Neural cell (in vitro differentiated cells): ENCODE results near the gene GLT6D1. TPM values are rescaled to one million over a fixed set of nuclear protein-coding genes. Genes with fewer than 3 reads are reported as not detected.

Source experiments
- H2AFZ ChIP-seq: fragments of 200-600, 300-800 bp; sonication (generic), shearing (Covaris generic); 2 replicates; pipeline ENCODE4 v1.6.0; 2014; ENCODE audit warnings: low read depth, mild to moderate bottlenecking, antibody characterized with exemption, low read length, moderate library complexity
- H3F3A ChIP-seq: fragments of 200-600 bp; shearing (Covaris generic); 2 replicates; pipeline ENCODE4 v1.6.1; 2016; ENCODE audit warnings: mild to moderate bottlenecking, moderate library complexity, mixed read lengths, antibody characterized with exemption, low read length; ENCODE audit not compliant: insufficient read depth, poor library complexity, severe bottlenecking
- H3K27ac ChIP-seq: fragments of 200-600, 300-800 bp; sonication (generic), shearing (Covaris generic); 2 replicates; pipeline ENCODE4 v1.5.1; 2014; ENCODE audit warnings: mild to moderate bottlenecking, low read length, moderate library complexity
- H3K27me3 ChIP-seq: fragments of 300-800, 200-600 bp; sonication (generic), shearing (Covaris generic); 2 replicates; pipeline ENCODE4 v1.6.0; 2014; ENCODE audit warnings: mild to moderate bottlenecking, low read depth, low read length, moderate library complexity; ENCODE audit not compliant: insufficient read depth
- H3K36me3 ChIP-seq: fragments of 300-800, 200-600 bp; sonication (generic), shearing (Covaris generic); 2 replicates; pipeline ENCODE4 v1.5.1; 2014; ENCODE audit warnings: mild to moderate bottlenecking, antibody characterized with exemption, low read length, moderate library complexity; ENCODE audit not compliant: insufficient read depth
- H3K4me2 ChIP-seq: fragments of 300-800, 200-600 bp; sonication (generic), shearing (Covaris generic); 2 replicates; pipeline ENCODE4 v1.6.0; 2014; ENCODE audit warnings: mild to moderate bottlenecking, low read length
- H3K4me3 ChIP-seq: fragments of 300-800, 200-600 bp; sonication (generic), shearing (Covaris generic); 2 replicates; pipeline ENCODE4 v1.5.1; 2014; ENCODE audit warnings: mild to moderate bottlenecking, low read length, moderate library complexity
- H3K79me2 ChIP-seq: fragments of 200-600 bp; shearing (Covaris generic); replicated peaks from 2 replicates; pipeline ENCODE4 v1.6.0; 2014; ENCODE audit warnings: mild to moderate bottlenecking, low read length, moderate library complexity; ENCODE audit not compliant: insufficient read depth
- H3K9ac ChIP-seq: fragments of 300-800, 200-600 bp; sonication (generic), shearing (Covaris generic); 2 replicates; pipeline ENCODE4 v1.6.1; 2016; ENCODE audit warnings: mild to moderate bottlenecking, low read length, mixed read lengths
- H3K9me2 ChIP-seq: fragments of 200-600 bp; shearing (Covaris generic); 2 replicates; pipeline ENCODE4 v1.6.1; 2016; ENCODE audit warnings: mild to moderate bottlenecking, low read length, mixed read lengths; ENCODE audit not compliant: insufficient read depth
- H3K9me3 ChIP-seq: fragments of 200-600, 300-800 bp; sonication (generic), shearing (Covaris generic); 2 replicates; pipeline ENCODE4 v1.6.1; 2016; ENCODE audit warnings: mild to moderate bottlenecking, mixed run types, low read length, moderate library complexity, mixed read lengths
- H4K20me1 ChIP-seq: fragments of 200-600 bp; shearing (Covaris generic); 2 replicates; pipeline ENCODE4 v1.6.1; 2016; ENCODE audit warnings: mild to moderate bottlenecking, mixed run types; ENCODE audit not compliant: insufficient read depth
- EP300 ChIP-seq: fragments of 450-650 bp; conservative IDR thresholded peaks from 2 replicates; pipeline ENCODE4 v1.6.1; 2014; ENCODE audit warnings: antibody characterized with exemption, mild to moderate bottlenecking, moderate library complexity; ENCODE audit not compliant: poor library complexity, severe bottlenecking
- EZH2 ChIP-seq: fragments of 200-600, 300-800 bp; shearing (Covaris generic), sonication (generic); IDR thresholded peaks from 2 replicates; pipeline ENCODE4 v1.6.1; 2014; ENCODE audit warnings: antibody characterized with exemption, low read length, borderline replicate concordance, mild to moderate bottlenecking; ENCODE audit not compliant: insufficient read depth, poor library complexity, severe bottlenecking
- MXI1 ChIP-seq: fragments of 450-650 bp; conservative IDR thresholded peaks from 2 replicates; pipeline ENCODE4 v1.6.1; 2014; ENCODE audit warnings: antibody characterized with exemption, mild to moderate bottlenecking; ENCODE audit not compliant: poor library complexity, severe bottlenecking
- POLR2AphosphoS5 ChIP-seq: IDR thresholded peaks from 2 replicates; pipeline ENCODE4 v1.6.1; 2012
- RAD21 ChIP-seq: fragments of 450-650 bp; conservative IDR thresholded peaks from 2 replicates; pipeline ENCODE4 v1.6.1; 2014; ENCODE audit warnings: antibody characterized with exemption, mild to moderate bottlenecking, moderate library complexity
- SMC3 ChIP-seq: fragments of 450-650 bp; conservative IDR thresholded peaks from 2 replicates; pipeline ENCODE4 v1.6.1; 2014; ENCODE audit warnings: antibody characterized with exemption, mild to moderate bottlenecking, moderate library complexity; ENCODE audit not compliant: poor library complexity
- TAF1 ChIP-seq: IDR thresholded peaks from 2 replicates; pipeline ENCODE4 v1.6.1; 2012; ENCODE audit warnings: low read depth
- polyA plus RNA-seq: library from polyadenylated mRNA; depleted of rRNA; stranded (reverse); fragments of >200 nt; gene quantifications from 2 replicates; pipeline ENCODE4 v1.2.3, GENCODE V29; 2014
- TF ChIP-seq, protein P1 (sequence below): IDR thresholded peaks from 2 replicates; pipeline ENCODE4 v1.6.1; 2012; ENCODE audit warnings: borderline replicate concordance
- TF ChIP-seq, protein P2 (sequence below): fragments of 450-650 bp; IDR thresholded peaks from 2 replicates; pipeline ENCODE4 v1.5.1; 2014; ENCODE audit warnings: antibody characterized with exemption, mild to moderate bottlenecking, moderate library complexity; ENCODE audit not compliant: poor library complexity, severe bottlenecking

The GLT6D1 gene
- polyA plus RNA-seq, 1 donor from 2014 or later = not detected

- no peaks in the 10 kb centered on the region for H3K36me3 ChIP-seq
- no peaks in the 10 kb centered on the region for H4K20me1 ChIP-seq
- H3F3A ChIP-seq = no peaks in the 10 kb centered on the region
- no peak overlapping the region for H3K9ac ChIP-seq
- no peak overlapping the region for H3K4me3 ChIP-seq
- H3K9me2 ChIP-seq = no peaks in the 10 kb centered on the region
- no peak overlapping the region for H3K4me2 ChIP-seq
- no peaks in the 10 kb centered on the region for H3K79me2 ChIP-seq
- H3K27ac ChIP-seq = no peak overlapping the region
- H3K9me3 ChIP-seq = no peaks in the 10 kb centered on the region
- TF ChIP-seq, protein P1, sequence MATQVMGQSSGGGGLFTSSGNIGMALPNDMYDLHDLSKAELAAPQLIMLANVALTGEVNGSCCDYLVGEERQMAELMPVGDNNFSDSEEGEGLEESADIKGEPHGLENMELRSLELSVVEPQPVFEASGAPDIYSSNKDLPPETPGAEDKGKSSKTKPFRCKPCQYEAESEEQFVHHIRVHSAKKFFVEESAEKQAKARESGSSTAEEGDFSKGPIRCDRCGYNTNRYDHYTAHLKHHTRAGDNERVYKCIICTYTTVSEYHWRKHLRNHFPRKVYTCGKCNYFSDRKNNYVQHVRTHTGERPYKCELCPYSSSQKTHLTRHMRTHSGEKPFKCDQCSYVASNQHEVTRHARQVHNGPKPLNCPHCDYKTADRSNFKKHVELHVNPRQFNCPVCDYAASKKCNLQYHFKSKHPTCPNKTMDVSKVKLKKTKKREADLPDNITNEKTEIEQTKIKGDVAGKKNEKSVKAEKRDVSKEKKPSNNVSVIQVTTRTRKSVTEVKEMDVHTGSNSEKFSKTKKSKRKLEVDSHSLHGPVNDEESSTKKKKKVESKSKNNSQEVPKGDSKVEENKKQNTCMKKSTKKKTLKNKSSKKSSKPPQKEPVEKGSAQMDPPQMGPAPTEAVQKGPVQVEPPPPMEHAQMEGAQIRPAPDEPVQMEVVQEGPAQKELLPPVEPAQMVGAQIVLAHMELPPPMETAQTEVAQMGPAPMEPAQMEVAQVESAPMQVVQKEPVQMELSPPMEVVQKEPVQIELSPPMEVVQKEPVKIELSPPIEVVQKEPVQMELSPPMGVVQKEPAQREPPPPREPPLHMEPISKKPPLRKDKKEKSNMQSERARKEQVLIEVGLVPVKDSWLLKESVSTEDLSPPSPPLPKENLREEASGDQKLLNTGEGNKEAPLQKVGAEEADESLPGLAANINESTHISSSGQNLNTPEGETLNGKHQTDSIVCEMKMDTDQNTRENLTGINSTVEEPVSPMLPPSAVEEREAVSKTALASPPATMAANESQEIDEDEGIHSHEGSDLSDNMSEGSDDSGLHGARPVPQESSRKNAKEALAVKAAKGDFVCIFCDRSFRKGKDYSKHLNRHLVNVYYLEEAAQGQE = no peak
- no peak for TF ChIP-seq TAF1
- TF ChIP-seq EZH2 = no peak
- no peak for TF ChIP-seq MXI1
- no peak for TF ChIP-seq RAD21
- TF ChIP-seq POLR2AphosphoS5 = no peak
- TF ChIP-seq EP300 = no peak
- TF ChIP-seq SMC3 = no peak
- TF ChIP-seq, protein P2, sequence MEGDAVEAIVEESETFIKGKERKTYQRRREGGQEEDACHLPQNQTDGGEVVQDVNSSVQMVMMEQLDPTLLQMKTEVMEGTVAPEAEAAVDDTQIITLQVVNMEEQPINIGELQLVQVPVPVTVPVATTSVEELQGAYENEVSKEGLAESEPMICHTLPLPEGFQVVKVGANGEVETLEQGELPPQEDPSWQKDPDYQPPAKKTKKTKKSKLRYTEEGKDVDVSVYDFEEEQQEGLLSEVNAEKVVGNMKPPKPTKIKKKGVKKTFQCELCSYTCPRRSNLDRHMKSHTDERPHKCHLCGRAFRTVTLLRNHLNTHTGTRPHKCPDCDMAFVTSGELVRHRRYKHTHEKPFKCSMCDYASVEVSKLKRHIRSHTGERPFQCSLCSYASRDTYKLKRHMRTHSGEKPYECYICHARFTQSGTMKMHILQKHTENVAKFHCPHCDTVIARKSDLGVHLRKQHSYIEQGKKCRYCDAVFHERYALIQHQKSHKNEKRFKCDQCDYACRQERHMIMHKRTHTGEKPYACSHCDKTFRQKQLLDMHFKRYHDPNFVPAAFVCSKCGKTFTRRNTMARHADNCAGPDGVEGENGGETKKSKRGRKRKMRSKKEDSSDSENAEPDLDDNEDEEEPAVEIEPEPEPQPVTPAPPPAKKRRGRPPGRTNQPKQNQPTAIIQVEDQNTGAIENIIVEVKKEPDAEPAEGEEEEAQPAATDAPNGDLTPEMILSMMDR = no peak
- H2AFZ ChIP-seq = no peak overlapping the region
- no peaks in the 10 kb centered on the region for H3K27me3 ChIP-seq
These were observed 24.3 kb downstream of the GLT6D1 start for GRCh38 chr9:135614821-135615665.

- Histone ChIP-seq H3K36me3 (no peaks in the 10 kb centered on the region), H3K27me3 (no peaks in the 10 kb centered on the region), H3K27ac (no peak overlapping the region), H3K4me3 (no peak overlapping the region), H3K9me2 (no peaks in the 10 kb centered on the region), H3K9me3 (no peaks in the 10 kb centered on the region), H3K79me2 (no peaks in the 10 kb centered on the region), H3K9ac (no peak overlapping the region), H2AFZ (no peak overlapping the region), H4K20me1 (no peaks in the 10 kb centered on the region), H3F3A (no peaks in the 10 kb centered on the region), H3K4me2 (no peak overlapping the region)
- TF ChIP-seq, protein P1 = no peak
- TF ChIP-seq EP300 = no peak
- TF ChIP-seq MXI1 = no peak
These were observed 25.2 kb downstream of the GLT6D1 start for GRCh38 chr9:135613946-135614805.
